ENCODE data around the gene IL1F10.

The IL1F10 gene

DNA sequence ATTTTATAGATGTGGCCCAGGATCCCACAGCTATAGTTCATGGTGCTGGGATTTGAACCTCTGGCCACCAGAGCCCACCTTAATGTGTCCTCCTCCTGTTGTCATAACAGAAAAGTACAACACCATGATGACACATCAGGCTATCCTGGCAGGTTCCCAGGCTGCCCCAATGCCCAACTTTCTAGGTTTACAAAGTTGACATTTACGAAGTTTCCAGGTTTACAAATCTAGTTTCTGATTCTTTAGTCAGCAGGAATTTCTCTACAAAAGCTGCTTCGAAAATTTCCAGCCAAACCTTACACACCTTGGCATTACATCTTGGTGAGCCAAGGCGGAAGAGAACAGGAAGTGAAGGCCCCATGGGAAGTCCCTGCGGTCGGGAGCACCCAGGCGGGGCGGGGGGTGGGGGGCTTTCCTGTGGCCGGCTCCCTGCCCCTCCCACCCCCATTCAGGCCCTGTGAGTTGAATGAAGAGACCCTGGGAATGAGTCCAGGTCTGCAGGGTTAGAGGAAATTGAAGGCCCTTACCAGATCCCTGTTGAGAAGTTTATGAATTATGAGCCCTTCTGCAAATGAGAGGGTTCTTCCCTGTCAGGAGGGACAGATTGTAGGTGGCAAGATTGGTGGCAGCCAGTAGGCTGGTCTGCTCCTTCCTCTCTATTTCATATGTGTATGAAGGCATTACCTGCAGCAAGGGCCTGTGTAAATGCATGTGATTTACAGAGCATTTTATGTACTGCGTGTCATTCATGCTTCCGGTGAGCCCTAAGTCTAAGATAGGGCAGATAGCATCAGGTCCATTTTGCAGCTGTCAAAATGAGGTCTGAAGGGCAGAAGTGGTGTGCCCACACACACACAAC lies 48.6 kb downstream of the IL1F10 start:
- DNase-seq (ENCODE audit: low read depth) = no peak
- H3K4me3 ChIP-seq (replicated peaks; ENCODE audit: low read depth, low read length) = no peak overlapping the region
- TF ChIP-seq, protein P1, sequence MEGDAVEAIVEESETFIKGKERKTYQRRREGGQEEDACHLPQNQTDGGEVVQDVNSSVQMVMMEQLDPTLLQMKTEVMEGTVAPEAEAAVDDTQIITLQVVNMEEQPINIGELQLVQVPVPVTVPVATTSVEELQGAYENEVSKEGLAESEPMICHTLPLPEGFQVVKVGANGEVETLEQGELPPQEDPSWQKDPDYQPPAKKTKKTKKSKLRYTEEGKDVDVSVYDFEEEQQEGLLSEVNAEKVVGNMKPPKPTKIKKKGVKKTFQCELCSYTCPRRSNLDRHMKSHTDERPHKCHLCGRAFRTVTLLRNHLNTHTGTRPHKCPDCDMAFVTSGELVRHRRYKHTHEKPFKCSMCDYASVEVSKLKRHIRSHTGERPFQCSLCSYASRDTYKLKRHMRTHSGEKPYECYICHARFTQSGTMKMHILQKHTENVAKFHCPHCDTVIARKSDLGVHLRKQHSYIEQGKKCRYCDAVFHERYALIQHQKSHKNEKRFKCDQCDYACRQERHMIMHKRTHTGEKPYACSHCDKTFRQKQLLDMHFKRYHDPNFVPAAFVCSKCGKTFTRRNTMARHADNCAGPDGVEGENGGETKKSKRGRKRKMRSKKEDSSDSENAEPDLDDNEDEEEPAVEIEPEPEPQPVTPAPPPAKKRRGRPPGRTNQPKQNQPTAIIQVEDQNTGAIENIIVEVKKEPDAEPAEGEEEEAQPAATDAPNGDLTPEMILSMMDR (IDR thresholded peaks at IDR 0.05; ENCODE audit: low read length, missing control alignments) = no peak

DNA sequence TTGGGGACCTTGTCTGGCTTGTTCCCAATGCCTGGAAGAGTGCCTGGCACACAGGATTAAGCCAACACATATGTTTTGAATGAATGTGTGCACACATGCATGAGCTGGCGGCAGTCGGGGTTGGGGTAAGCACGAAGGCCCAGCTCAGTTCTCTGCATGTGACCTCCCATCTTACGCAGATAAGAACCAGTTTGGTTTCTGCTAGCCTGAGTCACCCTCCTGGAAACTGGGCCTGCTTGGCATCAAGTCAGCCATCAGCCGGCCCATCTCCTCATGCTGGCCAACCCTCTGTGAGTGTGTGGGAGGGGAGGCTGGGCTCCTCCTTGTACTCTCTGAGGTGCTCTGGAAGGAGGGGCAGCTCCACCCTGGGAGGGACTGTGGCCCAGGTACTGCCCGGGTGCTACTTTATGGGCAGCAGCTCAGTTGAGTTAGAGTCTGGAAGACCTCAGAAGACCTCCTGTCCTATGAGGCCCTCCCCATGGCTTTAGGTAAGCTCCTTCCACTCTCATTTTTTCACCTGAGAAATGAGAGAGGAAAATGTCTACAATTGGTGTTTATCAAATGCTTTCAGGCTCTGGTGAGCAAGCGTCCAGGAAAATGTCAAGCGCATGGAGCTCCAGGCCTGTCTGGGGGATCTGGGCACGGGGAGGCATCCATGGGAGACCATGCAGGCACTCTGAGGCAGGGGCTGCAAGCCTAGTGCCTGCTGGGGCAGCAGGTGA lies 49.9 kb downstream of the IL1F10 start:
- no peak overlapping the region for H3K4me3 ChIP-seq (replicated peaks; ENCODE audit: low read depth, low read length)
- TF ChIP-seq, protein P1 (IDR thresholded peaks at IDR 0.05; ENCODE audit: low read length, missing control alignments) = no peak
- peak; percentile 85 for DNase-seq (ENCODE audit: low read depth)

DNA sequence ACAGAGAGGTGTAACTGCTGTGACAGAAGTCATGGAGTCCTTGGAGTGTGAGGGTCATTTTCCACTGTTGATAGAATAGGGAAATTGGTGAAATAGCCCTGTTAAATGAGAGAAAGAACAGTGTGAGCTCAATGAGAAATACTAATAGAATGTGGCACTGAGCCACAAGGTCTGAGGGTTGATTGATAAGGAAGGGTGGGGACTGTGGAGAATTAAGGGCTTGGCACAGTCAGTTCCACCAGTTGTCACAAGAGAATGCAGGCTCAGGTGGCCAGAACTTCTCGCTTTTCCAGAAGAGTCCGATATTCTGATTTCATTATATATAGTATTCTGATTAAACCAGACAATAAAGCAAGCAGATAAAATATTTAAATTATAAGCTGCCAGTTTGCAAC lies 50.5 kb downstream of the IL1F10 start:
- H3K4me3 ChIP-seq (replicated peaks; ENCODE audit: low read depth, low read length) = no peak overlapping the region
- DNase-seq (ENCODE audit: low read depth) = no peak
- TF ChIP-seq, protein P1 (IDR thresholded peaks at IDR 0.05; ENCODE audit: low read length, missing control alignments) = no peak

DNA sequence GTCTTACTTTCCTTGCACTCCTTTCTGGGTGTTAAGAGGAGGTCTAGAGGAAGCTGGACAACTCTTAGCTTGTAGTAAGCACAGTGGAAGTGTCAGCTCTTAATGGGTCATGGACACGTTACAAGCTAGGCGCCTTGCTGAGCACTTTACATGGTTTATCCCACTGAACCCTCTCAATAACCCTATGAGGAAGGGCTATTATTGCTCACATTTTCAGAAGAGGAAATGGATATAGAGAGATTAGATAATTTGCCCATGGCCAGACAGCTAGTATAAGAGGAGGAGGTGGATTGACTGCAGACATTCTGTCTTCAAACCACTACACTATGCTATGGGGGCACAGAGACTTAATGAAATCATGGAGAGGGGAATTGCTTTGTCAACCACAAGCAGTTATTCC lies 51.3 kb downstream of the IL1F10 start:
- no peak overlapping the region for H3K4me3 ChIP-seq (replicated peaks; ENCODE audit: low read depth, low read length)
- no peak for DNase-seq (ENCODE audit: low read depth)
- TF ChIP-seq, protein P1 (IDR thresholded peaks at IDR 0.05; ENCODE audit: low read length, missing control alignments) = no peak

DNA sequence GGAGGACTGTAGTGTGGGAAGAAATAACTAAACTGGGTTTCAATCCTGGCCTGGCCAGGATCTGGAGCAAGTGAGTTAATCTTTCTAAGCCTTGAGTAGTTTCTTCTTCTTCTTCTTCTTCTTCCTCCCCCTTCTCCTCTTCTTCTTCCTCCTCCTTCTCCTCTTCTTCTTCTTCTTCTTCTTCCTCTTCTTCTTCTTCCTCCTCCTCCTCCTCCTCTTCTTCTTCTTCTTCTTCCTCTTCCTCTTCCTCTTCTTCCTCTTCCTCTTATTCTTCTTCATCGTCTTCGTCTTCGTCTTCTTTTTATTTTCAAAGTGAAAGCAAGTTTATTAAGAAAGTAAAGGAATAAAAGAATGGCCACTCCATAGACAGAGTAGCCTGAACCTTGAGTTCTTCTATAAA lies 53.1 kb downstream of the IL1F10 start:
- TF ChIP-seq, protein P1 (IDR thresholded peaks at IDR 0.05; ENCODE audit: low read length, missing control alignments) = no peak
- no peak overlapping the region for H3K4me3 ChIP-seq (replicated peaks; ENCODE audit: low read depth, low read length)
- DNase-seq (ENCODE audit: low read depth) = no peak

DNA sequence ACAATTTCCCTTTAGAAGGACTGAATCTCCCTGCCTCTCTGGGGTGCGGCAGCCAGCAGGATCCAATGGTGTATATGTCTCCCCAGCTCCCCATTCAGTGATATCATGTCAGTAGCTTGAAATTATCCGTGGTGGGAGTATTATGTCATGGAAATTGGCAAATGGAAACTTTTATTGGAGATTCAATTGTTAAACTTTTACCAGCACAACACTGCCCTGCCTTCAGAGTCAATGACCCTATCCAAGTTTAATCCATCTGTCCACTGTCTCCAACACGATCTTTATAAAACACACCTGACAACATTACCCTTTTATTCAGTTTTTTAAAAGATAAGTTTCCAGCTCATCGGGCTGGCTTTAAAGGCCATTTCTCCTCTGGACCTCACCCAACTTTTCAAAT lies 54.6 kb downstream of the IL1F10 start:
- TF ChIP-seq, protein P1 (IDR thresholded peaks at IDR 0.05; ENCODE audit: low read length, missing control alignments) = no peak
- H3K4me3 ChIP-seq (replicated peaks; ENCODE audit: low read depth, low read length) = no peak overlapping the region
- no peak for DNase-seq (ENCODE audit: low read depth)

All from fibroblast of pulmonary artery (primary cell).